ENCODE results near the gene HSD17B8. TPM values are rescaled to one million over a fixed set of nuclear protein-coding genes. Genes with fewer than 3 reads are reported as not detected.

HSD17B8 gene
- total RNA-seq, 3 donors from 2014 or later (not counting 1 experiment from before 2014, with no cell fraction given), result 5.4 to 7.7 (median 6.8) TPM

DNA sequence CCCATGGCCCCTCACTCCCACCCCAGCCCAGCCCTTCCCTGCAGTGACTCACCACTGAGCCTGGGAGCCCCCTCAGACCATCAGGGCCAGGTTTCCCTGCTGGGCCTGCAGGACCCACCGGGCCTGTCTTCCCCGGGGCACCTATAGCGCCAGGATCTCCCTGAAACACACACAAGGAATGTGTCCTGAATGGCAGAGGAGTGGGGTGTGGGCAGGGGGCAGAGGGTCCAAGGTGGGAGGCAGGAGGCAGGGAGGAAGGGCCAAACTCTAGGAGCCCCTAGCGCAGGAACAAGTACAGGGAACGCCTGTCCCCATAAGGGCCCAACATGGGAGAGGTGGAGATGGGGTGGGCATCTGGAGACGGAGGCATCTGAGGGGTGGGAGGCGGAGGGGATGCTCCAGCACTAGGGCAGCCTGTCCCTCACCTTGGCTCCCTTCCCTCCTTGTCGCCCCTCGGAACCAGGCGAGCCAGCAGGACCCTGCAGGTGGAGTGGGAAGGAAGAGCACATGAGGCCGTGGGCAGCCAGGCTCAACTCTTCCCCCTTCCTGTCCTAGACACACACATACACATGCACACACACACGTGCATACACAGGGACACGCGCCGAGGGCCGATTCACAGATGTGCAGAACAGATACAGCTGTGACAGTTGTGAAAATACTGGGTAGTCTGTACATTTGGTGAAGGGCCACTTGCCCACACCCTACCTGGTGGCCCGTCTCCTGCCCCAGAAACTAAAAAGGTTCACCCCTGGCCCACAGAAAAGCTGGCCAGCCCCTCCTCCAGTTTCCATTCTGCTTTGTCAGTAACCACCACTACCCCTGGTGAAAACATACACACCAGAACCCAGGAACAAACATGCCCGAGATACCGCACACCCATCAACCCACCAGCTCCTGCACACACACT is 36.8 kb upstream of the HSD17B8 start:
- no peaks in the 10 kb centered on the region for H3K36me3 Mint-ChIP-seq
- no peak for DNase-seq
- no peaks in the 10 kb centered on the region for H3K4me1 Mint-ChIP-seq
- H3K27me3 Mint-ChIP-seq (ENCODE audit: low read depth in 2 of 2), result peaks cover 0 to 10% of the 10 kb centered on the region in 2 donors
- no peak overlapping the region for H3K4me3 Mint-ChIP-seq
- no peaks in the 10 kb centered on the region for H3K36me3 ChIP-seq (ENCODE audit: control insufficient read depth, insufficient read depth, low read length)
- H3K27me3 ChIP-seq (ENCODE audit: control insufficient read depth, insufficient read depth, low read length), result no peaks in the 10 kb centered on the region
- no peaks in the 10 kb centered on the region for H3K9me3 ChIP-seq (ENCODE audit: control insufficient read depth, insufficient read depth, low read length)
- H3K9me3 Mint-ChIP-seq, result no peaks in the 10 kb centered on the region
- H3K4me1 ChIP-seq (ENCODE audit: control insufficient read depth, insufficient read depth, low read length), result no peaks in the 10 kb centered on the region
- intact Hi-C loops (cut with micrococcal nuclease), result no loop called here
- no peak for ATAC-seq
- WGBS (ENCODE audit: insufficient coverage), result 94% methylated on average over 16 of the region's 19 CpGs
- H3K4me3 ChIP-seq (ENCODE audit: low read length), result no peak overlapping the region
- no peak overlapping the region for H3K27ac ChIP-seq (ENCODE audit: low read length)
- TF ChIP-seq, protein P1, sequence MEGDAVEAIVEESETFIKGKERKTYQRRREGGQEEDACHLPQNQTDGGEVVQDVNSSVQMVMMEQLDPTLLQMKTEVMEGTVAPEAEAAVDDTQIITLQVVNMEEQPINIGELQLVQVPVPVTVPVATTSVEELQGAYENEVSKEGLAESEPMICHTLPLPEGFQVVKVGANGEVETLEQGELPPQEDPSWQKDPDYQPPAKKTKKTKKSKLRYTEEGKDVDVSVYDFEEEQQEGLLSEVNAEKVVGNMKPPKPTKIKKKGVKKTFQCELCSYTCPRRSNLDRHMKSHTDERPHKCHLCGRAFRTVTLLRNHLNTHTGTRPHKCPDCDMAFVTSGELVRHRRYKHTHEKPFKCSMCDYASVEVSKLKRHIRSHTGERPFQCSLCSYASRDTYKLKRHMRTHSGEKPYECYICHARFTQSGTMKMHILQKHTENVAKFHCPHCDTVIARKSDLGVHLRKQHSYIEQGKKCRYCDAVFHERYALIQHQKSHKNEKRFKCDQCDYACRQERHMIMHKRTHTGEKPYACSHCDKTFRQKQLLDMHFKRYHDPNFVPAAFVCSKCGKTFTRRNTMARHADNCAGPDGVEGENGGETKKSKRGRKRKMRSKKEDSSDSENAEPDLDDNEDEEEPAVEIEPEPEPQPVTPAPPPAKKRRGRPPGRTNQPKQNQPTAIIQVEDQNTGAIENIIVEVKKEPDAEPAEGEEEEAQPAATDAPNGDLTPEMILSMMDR (IDR thresholded peaks at IDR 0.05), result no peak
- H3K27ac Mint-ChIP-seq, result no peak overlapping the region

DNA sequence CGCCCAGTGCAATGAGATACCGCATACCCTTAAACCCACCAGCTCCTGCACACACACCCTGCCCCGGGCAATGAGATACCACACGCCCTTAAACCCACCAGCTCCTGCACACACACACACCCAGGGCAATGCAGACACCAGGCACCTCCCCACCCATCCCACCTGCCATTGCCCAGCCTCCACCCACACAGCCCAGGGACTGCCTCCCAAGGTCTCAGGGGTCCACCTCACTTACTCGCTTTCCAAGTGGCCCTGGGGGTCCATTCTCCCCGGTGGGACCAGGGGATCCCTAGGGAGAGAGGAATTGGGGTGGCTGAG is 36.2 kb upstream of the HSD17B8 start:
- no peaks in the 10 kb centered on the region for H3K36me3 ChIP-seq (ENCODE audit: control insufficient read depth, insufficient read depth, low read length)
- Mint-ChIP-seq H3K9me3 (no peaks in the 10 kb centered on the region), H3K4me3 (no peak overlapping the region), H3K36me3 (no peaks in the 10 kb centered on the region), H3K27ac (no peak overlapping the region), H3K27me3 (ENCODE audit: low read depth in 2 of 2) (peaks cover 0 to 10% of the 10 kb centered on the region in 2 donors), H3K4me1 (no peaks in the 10 kb centered on the region)
- DNase-seq (no peak), ATAC-seq (no peak)
- TF ChIP-seq, protein P1 (IDR thresholded peaks at IDR 0.05), result no peak
- no peak overlapping the region for H3K27ac ChIP-seq (ENCODE audit: low read length)
- no peaks in the 10 kb centered on the region for H3K4me1 ChIP-seq (ENCODE audit: control insufficient read depth, insufficient read depth, low read length)
- H3K4me3 ChIP-seq (ENCODE audit: low read length), result no peak overlapping the region
- H3K9me3 ChIP-seq (ENCODE audit: control insufficient read depth, insufficient read depth, low read length), result no peaks in the 10 kb centered on the region
- intact Hi-C loops (cut with micrococcal nuclease), result no loop called here
- no peaks in the 10 kb centered on the region for H3K27me3 ChIP-seq (ENCODE audit: control insufficient read depth, insufficient read depth, low read length)
- 65% methylated on average over 5 of the region's 6 CpGs for WGBS (ENCODE audit: insufficient coverage)

DNA sequence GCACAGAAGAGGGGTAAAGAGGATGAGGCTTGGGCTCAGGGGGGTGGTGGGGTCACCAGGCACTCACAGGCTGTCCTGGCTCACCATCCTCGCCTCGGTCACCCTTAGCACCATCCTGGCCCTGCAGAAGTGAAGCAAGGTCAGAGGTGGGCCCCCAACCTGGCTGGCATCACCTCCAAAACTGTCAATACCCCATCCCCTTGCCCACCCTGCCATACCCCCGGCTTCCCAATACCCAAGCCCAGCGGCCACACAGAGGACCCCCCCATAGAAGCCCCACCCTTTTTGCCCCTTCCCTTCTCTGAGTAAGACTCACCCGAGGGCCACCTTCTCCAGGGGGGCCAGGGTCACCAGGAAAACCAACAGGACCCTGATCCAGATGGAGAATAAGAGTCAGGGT is 35.8 kb upstream of the HSD17B8 start:
- Histone ChIP-seq H3K9me3 (ENCODE audit: control insufficient read depth, insufficient read depth, low read length) (no peaks in the 10 kb centered on the region), H3K27me3 (ENCODE audit: control insufficient read depth, insufficient read depth, low read length) (no peaks in the 10 kb centered on the region), H3K27ac (ENCODE audit: low read length) (no peak overlapping the region), H3K4me1 (ENCODE audit: control insufficient read depth, insufficient read depth, low read length) (no peaks in the 10 kb centered on the region), H3K4me3 (ENCODE audit: low read length) (no peak overlapping the region), H3K36me3 (ENCODE audit: control insufficient read depth, insufficient read depth, low read length) (no peaks in the 10 kb centered on the region)
- peaks cover 0 to 10% of the 10 kb centered on the region in 2 donors for H3K27me3 Mint-ChIP-seq (ENCODE audit: low read depth in 2 of 2)
- intact Hi-C loops (cut with micrococcal nuclease), result no loop called here
- H3K27ac Mint-ChIP-seq, result peak overlapping the region in 1 of 2 donors; percentile 56
- DNase-seq (no peak), ATAC-seq (no peak)
- H3K4me3 Mint-ChIP-seq, result no peak overlapping the region
- TF ChIP-seq, protein P1 (IDR thresholded peaks at IDR 0.05), result no peak
- no peaks in the 10 kb centered on the region for H3K9me3 Mint-ChIP-seq
- 65% methylated on average over 5 of the region's 5 CpGs for whole genome bisulfite sequencing (ENCODE audit: insufficient coverage)
- H3K4me1 Mint-ChIP-seq, result no peaks in the 10 kb centered on the region
- H3K36me3 Mint-ChIP-seq, result no peaks in the 10 kb centered on the region

Data from natural killer cell (primary cell).